Measurements from ENCODE around the gene PHACTR3.
"Not testable (repeated sequence)": the region's sequence is repeated elsewhere in the genome, so short reads cannot be mapped to it uniquely, and the experiment has no call there.

PHACTR3 gene

GRCh38 chr20:59603781-59604541 is at the start of gene PHACTR3:
Gene PHACTR3, plus strand, starts transcription at chr20:59604540. Its CDS starts 475 bp downstream, at chr20:59605015.
- DNase-seq, result no peak

- not testable (repeated sequence) for DNase-seq
These were observed 46.4 kb upstream of the PHACTR3 start for GRCh38 chr20:59557733-59558529.

- no peak for DNase-seq
These were observed 45.1 kb upstream of the PHACTR3 start for GRCh38 chr20:59559024-59559817.

- DNase-seq, result no peak
These were observed 44.5 kb upstream of the PHACTR3 start for GRCh38 chr20:59559863-59560262.

GRCh38 chr20:59560588-59561227 is 43.6 kb upstream of the PHACTR3 start:
- DNase-seq, result no peak

- no peak for DNase-seq
These were observed 43.1 kb upstream of the PHACTR3 start for GRCh38 chr20:59561228-59561605.

- DNase-seq, result no peak
These were observed 42.6 kb upstream of the PHACTR3 start for GRCh38 chr20:59561614-59562277.

- DNase-seq, result no peak
These were observed 40.2 kb upstream of the PHACTR3 start for GRCh38 chr20:59564171-59564570.

- DNase-seq, result no peak
These were observed 39.4 kb upstream of the PHACTR3 start for GRCh38 chr20:59564943-59565342.

GRCh38 chr20:59565768-59566461 is 38.4 kb upstream of the PHACTR3 start:
- DNase-seq, result no peak

GRCh38 chr20:59566631-59567524 is 37.5 kb upstream of the PHACTR3 start:
- no peak for DNase-seq

- DNase-seq, result no peak
These were observed 36.5 kb upstream of the PHACTR3 start for GRCh38 chr20:59567585-59568508.

GRCh38 chr20:59568509-59569024 is 35.8 kb upstream of the PHACTR3 start:
- DNase-seq, result no peak

GRCh38 chr20:59569305-59569704 is 35.0 kb upstream of the PHACTR3 start:
- no peak for DNase-seq

GRCh38 chr20:59571151-59571550 is 33.2 kb upstream of the PHACTR3 start:
- no peak for DNase-seq

GRCh38 chr20:59571551-59572314 is 32.6 kb upstream of the PHACTR3 start:
- DNase-seq, result peak; percentile 78

GRCh38 chr20:59572515-59572914 is 31.8 kb upstream of the PHACTR3 start:
- no peak for DNase-seq

GRCh38 chr20:59573837-59574236 is 30.5 kb upstream of the PHACTR3 start:
- no peak for DNase-seq
